SKM-1 treated with dmso at 0.1 percent for 144 hours (cell line): Measurements from ENCODE around the gene COL27A1.

Source experiments
- DNase-seq: peaks from one replicate; lab custom pipeline; 2025; ENCODE audit not compliant: unreplicated experiment; lab: John Stamatoyannopoulos, UW

COL27A1 gene

GRCh38 chr9:114240216-114240615, 84.9 kb downstream of the COL27A1 start:
- no peak for DNase-seq

- DNase-seq, result no peak
Observed at GRCh38 chr9:114240647-114241558, 85.6 kb downstream of the COL27A1 start.

- no peak for DNase-seq
Observed at GRCh38 chr9:114242837-114243236, 87.5 kb downstream of the COL27A1 start.

- DNase-seq, result no peak
Observed at GRCh38 chr9:114243240-114243639, 87.9 kb downstream of the COL27A1 start.

GRCh38 chr9:114244570-114244969, 89.2 kb downstream of the COL27A1 start:
- DNase-seq, result no peak

- no peak for DNase-seq
Observed at GRCh38 chr9:114246558-114246957, 91.2 kb downstream of the COL27A1 start.

GRCh38 chr9:114247077-114247476, 91.7 kb downstream of the COL27A1 start:
- DNase-seq, result no peak

GRCh38 chr9:114247491-114247890, 92.2 kb downstream of the COL27A1 start:
- DNase-seq, result no peak

- no peak for DNase-seq
Observed at GRCh38 chr9:114248299-114248707, 93.0 kb downstream of the COL27A1 start.

- no peak for DNase-seq
Observed at GRCh38 chr9:114249424-114250234, 94.3 kb downstream of the COL27A1 start.

- no peak for DNase-seq
Observed at GRCh38 chr9:114250235-114250568, 94.9 kb downstream of the COL27A1 start.

- no peak for DNase-seq
Observed at GRCh38 chr9:114250648-114251047, 95.3 kb downstream of the COL27A1 start.

GRCh38 chr9:114252394-114252793, 97.1 kb downstream of the COL27A1 start:
- no peak for DNase-seq

- DNase-seq, result no peak
Observed at GRCh38 chr9:114256827-114257328, 101.5 kb downstream of the COL27A1 start.

GRCh38 chr9:114258218-114258617, 102.9 kb downstream of the COL27A1 start:
- no peak for DNase-seq

GRCh38 chr9:114258866-114259797, 103.8 kb downstream of the COL27A1 start:
- DNase-seq, result no peak

GRCh38 chr9:114259798-114260523, 104.6 kb downstream of the COL27A1 start:
- DNase-seq, result no peak

- DNase-seq, result no peak
Observed at GRCh38 chr9:114261026-114261425, 105.7 kb downstream of the COL27A1 start.

- DNase-seq, result no peak
Observed at GRCh38 chr9:114261987-114262386, 106.7 kb downstream of the COL27A1 start.

GRCh38 chr9:114263853-114264510, 108.6 kb downstream of the COL27A1 start:
- DNase-seq, result no peak
